Peyer's patch (tissue), 4 donors: Measurements from ENCODE around the gene TRIM27.

Experiments
- POLR2A ChIP-seq, 2 donors: fragments of 450-650 bp; IDR thresholded peaks; one replicate each; pipeline ENCODE4 v1.5.1; 2017; ENCODE audit warnings: antibody characterized with exemption in 2 of 2, mild to moderate bottlenecking in 2 of 2, moderate library complexity in 2 of 2
- TF ChIP-seq, protein P1 (sequence below), 6 experiments: fragments of 450-650 bp in 4 of 6; fragments of 200-600 bp in 2 of 6; sonication (generic) in 1 of 6; IDR thresholded peaks; one replicate each; pipeline ENCODE4 v1.5.1; 2017 to 2019; ENCODE audit warnings: antibody characterized with exemption in 6 of 6, mild to moderate bottlenecking in 3 of 6, moderate library complexity in 1 of 6

- TF ChIP-seq, protein P1, sequence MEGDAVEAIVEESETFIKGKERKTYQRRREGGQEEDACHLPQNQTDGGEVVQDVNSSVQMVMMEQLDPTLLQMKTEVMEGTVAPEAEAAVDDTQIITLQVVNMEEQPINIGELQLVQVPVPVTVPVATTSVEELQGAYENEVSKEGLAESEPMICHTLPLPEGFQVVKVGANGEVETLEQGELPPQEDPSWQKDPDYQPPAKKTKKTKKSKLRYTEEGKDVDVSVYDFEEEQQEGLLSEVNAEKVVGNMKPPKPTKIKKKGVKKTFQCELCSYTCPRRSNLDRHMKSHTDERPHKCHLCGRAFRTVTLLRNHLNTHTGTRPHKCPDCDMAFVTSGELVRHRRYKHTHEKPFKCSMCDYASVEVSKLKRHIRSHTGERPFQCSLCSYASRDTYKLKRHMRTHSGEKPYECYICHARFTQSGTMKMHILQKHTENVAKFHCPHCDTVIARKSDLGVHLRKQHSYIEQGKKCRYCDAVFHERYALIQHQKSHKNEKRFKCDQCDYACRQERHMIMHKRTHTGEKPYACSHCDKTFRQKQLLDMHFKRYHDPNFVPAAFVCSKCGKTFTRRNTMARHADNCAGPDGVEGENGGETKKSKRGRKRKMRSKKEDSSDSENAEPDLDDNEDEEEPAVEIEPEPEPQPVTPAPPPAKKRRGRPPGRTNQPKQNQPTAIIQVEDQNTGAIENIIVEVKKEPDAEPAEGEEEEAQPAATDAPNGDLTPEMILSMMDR (IDR thresholded peaks at IDR 0.05): no peak
- TF ChIP-seq POLR2A (IDR thresholded peaks at IDR 0.05): no peak
Measured at GRCh38 chr6:28900577-28901256, 23.1 kb downstream of the TRIM27 start.
